Measurements from ENCODE around the gene TMEM88. TPM values are rescaled to one million over a fixed set of nuclear protein-coding genes. Genes with fewer than 3 reads are reported as not detected.

Gene TMEM88
- total and polyA plus RNA-seq, 2 experiments from 2014 or later, result 73.3 to 241 TPM

- no peak for DNase-seq (ENCODE audit: low spot score)
- Histone ChIP-seq H3K9me3 (ENCODE audit: low read depth) (no peaks in the 10 kb centered on the region), H3K9me2 (replicated peaks; ENCODE audit: insufficient read depth) (no peaks in the 10 kb centered on the region), H3K27ac (peak overlapping the region; percentile 97), H3K36me3 (replicated peaks; ENCODE audit: insufficient read depth, low read depth) (no peaks in the 10 kb centered on the region), H4K20me1 (ENCODE audit: insufficient read depth, poor library complexity, severe bottlenecking) (peaks cover 7% of the 10 kb centered on the region), H3K79me2 (peaks cover 54% of the 10 kb centered on the region), H3K4me2 (peak overlapping the region; percentile 96), H3K4me3 (peak overlapping the region; percentile 75), H2AFZ (no peak overlapping the region), H3K4me1 (ENCODE audit: insufficient read depth) (peaks cover 39% of the 10 kb centered on the region), H3K27me3 (no peaks in the 10 kb centered on the region)
- TF ChIP-seq EZH2 (IDR thresholded peaks at IDR 0.05; ENCODE audit: borderline replicate concordance), result no peak
- no peak for TF ChIP-seq EZH2phosphoT487 (IDR thresholded peaks at IDR 0.05; ENCODE audit: low read depth, severe bottlenecking, unreplicated experiment)
- TF ChIP-seq CTCF (IDR thresholded peaks at IDR 0.05; ENCODE audit: poor library complexity), result no peak
- WGBS (ENCODE audit: low lambda C conversion rate, missing lambda C conversion rate), result 4% methylated on average over 8 of the region's 8 CpGs
Measured at GRCh38 chr17:7887038-7887481, 32.2 kb downstream of the TMEM88 start.

DNA sequence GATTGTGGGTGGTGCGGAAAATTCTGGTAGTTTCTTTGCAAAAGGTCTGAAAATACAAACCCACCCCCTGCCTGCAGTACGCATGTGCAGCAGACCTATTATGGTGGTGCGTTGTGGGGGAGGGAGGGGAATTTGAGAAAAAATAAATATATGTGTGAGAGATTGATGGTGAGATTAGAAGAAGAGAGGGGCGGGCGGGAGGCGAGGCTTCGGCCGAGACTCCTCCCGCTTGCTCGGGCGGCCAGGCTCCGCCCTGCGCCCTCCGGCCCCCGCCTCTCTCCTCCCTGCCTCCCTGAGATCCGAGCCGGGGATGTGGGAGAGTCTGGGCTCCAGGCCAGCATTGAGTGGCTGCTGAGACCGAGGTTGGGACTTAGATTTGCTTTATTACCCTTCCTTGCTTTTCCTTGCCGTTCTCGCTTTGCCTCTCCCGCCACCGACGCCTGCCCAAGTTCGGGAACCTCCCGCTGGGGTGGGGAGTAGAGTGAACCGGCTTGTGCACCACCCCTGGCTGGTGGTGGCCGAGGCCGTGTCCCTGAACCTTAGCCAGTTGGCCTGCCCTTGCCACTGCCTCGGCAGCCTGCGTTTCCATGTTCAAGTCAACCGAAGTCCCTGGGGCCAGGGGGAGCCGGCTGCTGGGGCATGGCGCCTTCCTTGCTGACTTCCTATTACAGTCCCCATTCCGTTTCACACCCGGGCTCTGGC lies 32.8 kb downstream of the TMEM88 start:
- H3K79me2 ChIP-seq, result peaks cover 56% of the 10 kb centered on the region
- WGBS (ENCODE audit: low lambda C conversion rate, missing lambda C conversion rate), result 2% methylated on average over 31 of the region's 35 CpGs
- peak overlapping the region; percentile 75 for H3K4me3 ChIP-seq
- H3K27me3 ChIP-seq, result no peaks in the 10 kb centered on the region
- no peak overlapping the region for H2AFZ ChIP-seq
- H3K9me3 ChIP-seq (ENCODE audit: low read depth), result no peaks in the 10 kb centered on the region
- peaks cover 33% of the 10 kb centered on the region for H3K4me1 ChIP-seq (ENCODE audit: insufficient read depth)
- peak; percentile 97 for DNase-seq (ENCODE audit: low spot score)
- H3K36me3 ChIP-seq (replicated peaks; ENCODE audit: insufficient read depth, low read depth), result no peaks in the 10 kb centered on the region
- TF ChIP-seq EZH2 (IDR thresholded peaks at IDR 0.05; ENCODE audit: borderline replicate concordance), result no peak
- TF ChIP-seq CTCF (IDR thresholded peaks at IDR 0.05; ENCODE audit: poor library complexity), result no peak
- TF ChIP-seq EZH2phosphoT487 (IDR thresholded peaks at IDR 0.05; ENCODE audit: low read depth, severe bottlenecking, unreplicated experiment), result no peak
- peak overlapping the region; percentile 96 for H3K4me2 ChIP-seq
- peaks cover 7% of the 10 kb centered on the region for H4K20me1 ChIP-seq (ENCODE audit: insufficient read depth, poor library complexity, severe bottlenecking)
- H3K9me2 ChIP-seq (replicated peaks; ENCODE audit: insufficient read depth), result no peaks in the 10 kb centered on the region
- H3K27ac ChIP-seq, result peak overlapping the region; percentile 97

GRCh38 chr17:7888184-7888920 lies 33.5 kb downstream of the TMEM88 start, which contains the start of gene CHD3:
Gene CHD3, plus strand, starts transcription at chr17:7888789. Its CDS starts 212 bp downstream, at chr17:7889001.
- Histone ChIP-seq H3K27me3 (no peaks in the 10 kb centered on the region), H3K4me1 (ENCODE audit: insufficient read depth) (peaks cover 26% of the 10 kb centered on the region), H3K4me2 (peak within 1 kb of the TSS; percentile 96), H3K27ac (peak within 1 kb of the TSS; percentile 95), H3K9me3 (ENCODE audit: low read depth) (no peaks in the 10 kb centered on the region), H2AFZ (no peak within 1 kb of the TSS), H3K79me2 (peaks cover 52% of the 10 kb centered on the region), H3K9me2 (replicated peaks; ENCODE audit: insufficient read depth) (no peaks in the 10 kb centered on the region), H3K4me3 (peak within 1 kb of the TSS; percentile 31), H4K20me1 (ENCODE audit: insufficient read depth, poor library complexity, severe bottlenecking) (peaks cover 7% of the 10 kb centered on the region), H3K36me3 (replicated peaks; ENCODE audit: insufficient read depth, low read depth) (no peaks in the 10 kb centered on the region)
- DNase-seq (ENCODE audit: low spot score), result peak; percentile 79
- 50% methylated on average over 18 of the region's 18 CpGs for WGBS (ENCODE audit: low lambda C conversion rate, missing lambda C conversion rate)
- no peak for TF ChIP-seq EZH2 (IDR thresholded peaks at IDR 0.05; ENCODE audit: borderline replicate concordance)
- TF ChIP-seq CTCF (IDR thresholded peaks at IDR 0.05; ENCODE audit: poor library complexity), result no peak
- TF ChIP-seq EZH2phosphoT487 (IDR thresholded peaks at IDR 0.05; ENCODE audit: low read depth, severe bottlenecking, unreplicated experiment), result no peak

All from hepatocyte (in vitro differentiated cells).